HEK293 (cell line): ENCODE measurements around the gene CBX8.

Source experiments
- CTCF ChIA-PET: fragments of 350-600 bp; formaldehyde crosslinking; extraction: SDS; loops from one replicate; lab custom pipeline; 2021; ENCODE audit warnings: antibody characterized with exemption; lab: Yijun Ruan, JAX
- POLR2A ChIA-PET: fragments of 300-600 bp; formaldehyde crosslinking; extraction: SDS; loops from one replicate; lab custom pipeline; 2020; ENCODE audit warnings: antibody characterized with exemption, inconsistent platforms; lab: Yijun Ruan, JAX
- H3K27ac ChIP-seq: fragments of 200-500 bp; sonication (Bioruptor generic); 2 replicates; pipeline ENCODE4 v1.5.1; 2014; ENCODE audit warnings: low read depth, low read length, control low read depth, inconsistent platforms; ENCODE audit errors: extremely low read depth
- H3K36me3 ChIP-seq, 2 experiments: fragments of 200-500 bp in 1 of 2; sonication (Bioruptor generic) in 1 of 2; 1 replicate in 1 of 2; 2 replicates in 1 of 2; pipeline ENCODE4 v1.5.1; 2014 to 2017; ENCODE audit warnings: inconsistent platforms in 2 of 2, low read length in 2 of 2; ENCODE audit not compliant: control insufficient read depth in 2 of 2, insufficient read depth in 1 of 2
- H3K4me1 ChIP-seq: fragments of 200-500 bp; sonication (Bioruptor generic); 2 replicates; pipeline ENCODE4 v1.5.1; 2014; ENCODE audit warnings: mild to moderate bottlenecking, low read length, inconsistent platforms; ENCODE audit not compliant: control insufficient read depth, insufficient read depth
- H3K4me3 ChIP-seq: 2 replicates; pipeline ENCODE4 v1.5.1; 2011; ENCODE audit warnings: low read depth, mild to moderate bottlenecking, control low read depth, low read length, moderate library complexity
- H3K9me3 ChIP-seq: fragments of 200-500 bp; sonication (Bioruptor generic); 2 replicates; pipeline ENCODE4 v1.5.1; 2014; ENCODE audit warnings: low read depth, low read length, inconsistent platforms; ENCODE audit not compliant: control insufficient read depth, insufficient read depth
- EGR2 ChIP-seq: fragments of 450-650 bp; formaldehyde crosslinking; IDR thresholded peaks from 2 replicates; pipeline ENCODE4 v1.5.1; 2016; ENCODE audit warnings: low read depth, missing biosample characterization, missing genetic modification characterization
- IKZF3 ChIP-seq: fragments of 450-650 bp; IDR thresholded peaks from 2 replicates; pipeline ENCODE4 v1.5.0; 2018; ENCODE audit warnings: missing biosample characterization, mild to moderate bottlenecking, missing genetic modification characterization, moderate library complexity
- PATZ1 ChIP-seq: fragments of 450-650 bp; formaldehyde crosslinking; IDR thresholded peaks from 2 replicates; pipeline ENCODE4 v1.5.1; 2016; ENCODE audit warnings: missing biosample characterization, missing genetic modification characterization
- PRDM10 ChIP-seq: fragments of 450-650 bp; formaldehyde crosslinking; IDR thresholded peaks from 2 replicates; pipeline ENCODE4 v1.5.1; 2016; ENCODE audit warnings: missing biosample characterization, missing genetic modification characterization
- PRDM2 ChIP-seq: fragments of 450-650 bp; formaldehyde crosslinking; IDR thresholded peaks from 2 replicates; pipeline ENCODE4 v1.5.1; 2016; ENCODE audit warnings: missing biosample characterization, missing genetic modification characterization, borderline replicate concordance
- REST ChIP-seq: fragments of 450-650 bp; formaldehyde crosslinking; IDR thresholded peaks from 2 replicates; pipeline ENCODE4 v1.5.1; 2016; ENCODE audit warnings: missing biosample characterization, missing genetic modification characterization
- SCRT1 ChIP-seq: fragments of 450-650 bp; formaldehyde crosslinking; IDR thresholded peaks from 2 replicates; pipeline ENCODE4 v1.5.1; 2016; ENCODE audit warnings: missing biosample characterization, missing genetic modification characterization, borderline replicate concordance
- SP2 ChIP-seq: fragments of 450-650 bp; formaldehyde crosslinking; IDR thresholded peaks from 2 replicates; pipeline ENCODE4 v1.5.1; 2016; ENCODE audit warnings: missing biosample characterization, missing genetic modification characterization
- SP3 ChIP-seq: fragments of 450-650 bp; formaldehyde crosslinking; IDR thresholded peaks from 2 replicates; pipeline ENCODE4 v1.5.1; 2016; ENCODE audit warnings: missing biosample characterization, missing genetic modification characterization
- ZBTB1 ChIP-seq: fragments of 450-650 bp; formaldehyde crosslinking; IDR thresholded peaks from 2 replicates; pipeline ENCODE4 v1.5.1; 2016; ENCODE audit warnings: missing biosample characterization, missing genetic modification characterization
- ZEB2 ChIP-seq: fragments of 450-650 bp; formaldehyde crosslinking; IDR thresholded peaks from 2 replicates; pipeline ENCODE4 v1.5.1; 2016; ENCODE audit warnings: missing biosample characterization, missing genetic modification characterization
- ZNF10 ChIP-seq: fragments of 450-650 bp; formaldehyde crosslinking; IDR thresholded peaks from 2 replicates; pipeline ENCODE4 v1.5.1; 2017; ENCODE audit warnings: missing biosample characterization, missing genetic modification characterization
- ZNF140 ChIP-seq: fragments of 450-650 bp; formaldehyde crosslinking; IDR thresholded peaks from 2 replicates; pipeline ENCODE4 v1.5.1; 2016; ENCODE audit warnings: missing biosample characterization, missing genetic modification characterization
- ZNF341 ChIP-seq: fragments of 450-650 bp; formaldehyde crosslinking; IDR thresholded peaks from 2 replicates; pipeline ENCODE4; 2016; ENCODE audit warnings: low read depth, missing biosample characterization, missing genetic modification characterization
- TF ChIP-seq, protein P1 (sequence below): fragments of 450-650 bp; formaldehyde crosslinking; IDR thresholded peaks from 2 replicates; pipeline ENCODE4 v1.5.1; 2016; ENCODE audit warnings: missing biosample characterization, missing genetic modification characterization

CBX8 gene

DNA sequence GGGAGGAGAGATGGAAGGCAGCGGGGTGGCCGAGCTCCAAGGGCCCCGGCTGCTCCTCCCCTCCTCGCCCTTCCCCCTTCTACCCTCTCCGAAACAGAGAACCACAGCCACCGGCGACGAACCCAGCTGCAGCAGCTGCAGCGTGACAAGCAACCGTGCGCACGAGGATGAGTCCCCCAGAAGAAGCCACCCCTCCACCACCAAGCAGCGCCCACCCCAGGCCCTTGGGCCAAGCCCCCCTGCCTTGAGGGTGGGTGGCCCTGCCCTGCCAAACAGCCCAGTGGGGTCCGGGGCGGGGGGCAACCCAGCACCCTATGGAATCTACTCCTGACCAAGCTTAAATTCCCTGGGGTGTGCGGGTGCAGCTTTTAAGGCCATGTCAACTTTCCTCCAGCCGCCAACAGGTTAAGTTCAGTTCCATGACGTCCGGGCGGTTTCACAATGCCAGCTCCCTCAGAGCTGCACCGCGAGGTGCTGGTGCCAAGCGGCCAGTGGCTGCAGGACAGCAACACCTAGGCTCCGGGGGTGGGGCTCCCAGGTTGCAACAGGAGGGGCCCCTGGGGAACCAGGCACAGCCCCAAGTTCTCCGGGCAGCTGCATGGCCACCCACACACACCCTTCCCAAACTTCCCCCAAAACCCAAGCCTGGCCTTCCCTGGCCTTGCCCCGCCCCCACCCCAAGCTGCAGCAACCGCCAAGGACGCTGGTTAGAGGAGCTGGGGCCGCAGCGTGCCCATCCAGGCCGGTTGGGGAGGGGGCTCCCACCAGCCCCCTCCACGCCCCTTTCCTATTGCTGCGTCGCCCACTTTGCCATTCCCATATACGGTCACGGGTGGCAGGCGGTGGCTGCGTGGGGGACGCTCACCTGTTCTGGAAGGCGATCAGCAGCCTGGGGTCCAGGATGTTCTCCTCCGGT lies 40.4 kb upstream of the CBX8 start (continued):
- TF ChIP-seq PRDM2 (tag by site-specific recombination) (no peak), EGR2 (0 out of 2 replicates have a peak, but pooled peaks have one; percentile 25), ZNF10 (0 out of 2 replicates have a peak, but pooled peaks have one; percentile 7), ZBTB1 (tag by site-specific recombination) (0 out of 2 replicates have a peak, but pooled peaks have one; percentile 19), SP2 (peak; percentile 7; the same call in 1 of the 2 replicates), SP3 (tag by site-specific recombination) (peak; percentile 35), SCRT1 (peak; percentile 51), ZNF140 (no peak), ZNF341 (tag by site-specific recombination) (peak; percentile 88), REST (tag by site-specific recombination) (0 out of 2 replicates have a peak, but pooled peaks have one; percentile 31)
- TF ChIP-seq, protein P1, sequence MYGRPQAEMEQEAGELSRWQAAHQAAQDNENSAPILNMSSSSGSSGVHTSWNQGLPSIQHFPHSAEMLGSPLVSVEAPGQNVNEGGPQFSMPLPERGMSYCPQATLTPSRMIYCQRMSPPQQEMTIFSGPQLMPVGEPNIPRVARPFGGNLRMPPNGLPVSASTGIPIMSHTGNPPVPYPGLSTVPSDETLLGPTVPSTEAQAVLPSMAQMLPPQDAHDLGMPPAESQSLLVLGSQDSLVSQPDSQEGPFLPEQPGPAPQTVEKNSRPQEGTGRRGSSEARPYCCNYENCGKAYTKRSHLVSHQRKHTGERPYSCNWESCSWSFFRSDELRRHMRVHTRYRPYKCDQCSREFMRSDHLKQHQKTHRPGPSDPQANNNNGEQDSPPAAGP = no peak

DNA sequence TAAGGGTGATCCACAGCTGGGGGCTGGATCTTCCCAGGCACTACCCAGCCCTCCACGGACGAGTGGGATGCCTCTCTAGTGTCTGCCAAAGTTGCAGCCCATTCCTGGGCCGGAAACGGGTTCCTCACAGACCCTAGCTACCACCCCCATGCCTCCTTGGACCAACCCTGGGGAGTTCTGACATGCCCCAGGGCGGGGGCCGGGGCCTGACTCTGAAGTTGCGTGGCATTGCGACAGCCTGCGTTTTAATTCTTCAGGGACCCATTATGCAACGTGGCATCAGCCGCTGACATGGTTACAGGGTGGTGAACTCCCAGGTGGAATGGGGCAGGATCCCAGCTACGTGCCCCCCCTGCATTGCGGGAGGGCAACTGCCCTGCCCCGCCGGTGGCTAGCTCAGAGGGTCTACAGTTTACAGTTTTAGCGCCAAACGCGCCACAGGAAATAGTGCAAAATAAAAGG lies 39.7 kb upstream of the CBX8 start:
- POLR2A ChIA-PET = interaction anchor here (0.7 to 3.5 kb wide), 6 partner anchors 15 to 40 kb away, joined by 3 to 23 read pairs (median 4); partner anchors contain the start of gene CBX8
- CTCF ChIA-PET = interaction anchor here (0.5 to 1.9 kb wide), 9 partner anchors 9 to 134 kb away, joined by 3 to 15 read pairs (median 5); no protein-coding TSS in a partner anchor
- Histone ChIP-seq H3K4me1 (peaks cover 22% of the 10 kb centered on the region), H3K4me3 (no peak overlapping the region), H3K27ac (peak overlapping the region; percentile 81; the same call in 1 of the 2 replicates), H3K9me3 (no peaks in the 10 kb centered on the region), H3K36me3 (peaks cover 0 to 41% of the 10 kb centered on the region in 2 experiments; a peak in 1 of 3 replicates)
- peak; percentile 52 for TF ChIP-seq ZEB2 (tag by site-specific recombination)
- TF ChIP-seq PRDM10 (tag by site-specific recombination) = peak; percentile 42
- peak; percentile 39; the same call in 1 of the 2 replicates for TF ChIP-seq PATZ1 (tag by site-specific recombination)
- peak; percentile 29; the same call in 1 of the 2 replicates for TF ChIP-seq IKZF3 (tag by site-specific recombination)
